WI38 (cell line): Measurements from ENCODE around the gene FAM171A1.
A peak's percentile ranks its signal among the peaks of the same experiment; 100 is the strongest.

Source experiments
- H3K4me3 ChIP-seq: 2 replicates; pipeline ENCODE4 v1.5.1; 2011; ENCODE audit warnings: low read depth, mild to moderate bottlenecking, control low read depth, low read length
- CTCF ChIP-seq: IDR thresholded peaks from 2 replicates; pipeline ENCODE4 v1.5.1; 2012; ENCODE audit warnings: low read depth, mild to moderate bottlenecking, control low read depth, low read length

Gene FAM171A1

GRCh38 chr10:15220445-15220844, 150.6 kb downstream of the FAM171A1 start:
- H3K4me3 ChIP-seq = no peak overlapping the region
- no peak for TF ChIP-seq CTCF

- H3K4me3 ChIP-seq = no peak overlapping the region
- TF ChIP-seq CTCF = no peak
Measured at GRCh38 chr10:15216700-15217099, 154.4 kb downstream of the FAM171A1 start.

DNA sequence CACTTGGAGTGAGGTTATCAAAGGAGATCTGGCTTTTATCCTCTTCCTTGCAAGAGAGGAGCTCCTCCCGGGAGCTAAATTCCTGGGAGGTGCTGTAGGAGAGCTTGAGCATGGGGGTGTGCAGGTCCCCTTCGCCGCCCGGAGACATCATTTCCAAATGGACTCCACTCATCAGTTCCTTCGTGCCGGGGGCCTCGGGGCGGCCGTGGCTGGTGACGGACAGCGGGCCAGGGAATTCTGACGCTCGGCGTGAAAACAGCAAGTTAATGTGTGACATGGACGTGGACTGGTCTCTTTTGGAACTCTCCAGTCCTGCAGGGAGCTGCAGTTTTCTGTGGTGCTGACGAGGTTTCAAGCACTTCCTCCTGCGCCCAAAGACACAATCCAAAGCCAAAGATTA, 156.9 kb downstream of the FAM171A1 start:
- no peak overlapping the region for H3K4me3 ChIP-seq
- TF ChIP-seq CTCF = no peak

DNA sequence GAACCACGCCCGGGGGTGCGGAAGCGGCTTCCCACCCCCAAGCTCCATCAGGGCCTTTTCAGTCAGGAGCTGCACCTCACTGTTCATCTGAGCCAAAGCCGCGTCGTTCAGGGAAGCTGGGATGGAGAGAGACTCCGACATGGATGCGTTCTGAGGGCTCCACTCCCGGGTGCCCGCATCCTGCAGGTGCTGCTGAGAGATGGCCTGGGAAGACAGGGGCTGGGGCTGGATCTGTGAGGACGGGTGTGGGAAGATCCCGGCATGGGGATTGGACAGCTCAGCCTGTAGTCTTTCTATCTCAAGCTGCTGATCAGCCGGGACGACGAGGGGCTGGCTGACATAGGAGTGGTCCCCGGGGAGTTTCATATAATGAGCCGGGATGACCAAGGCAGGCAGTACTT, 157.6 kb downstream of the FAM171A1 start:
- TF ChIP-seq CTCF = no peak
- no peak overlapping the region for H3K4me3 ChIP-seq

DNA sequence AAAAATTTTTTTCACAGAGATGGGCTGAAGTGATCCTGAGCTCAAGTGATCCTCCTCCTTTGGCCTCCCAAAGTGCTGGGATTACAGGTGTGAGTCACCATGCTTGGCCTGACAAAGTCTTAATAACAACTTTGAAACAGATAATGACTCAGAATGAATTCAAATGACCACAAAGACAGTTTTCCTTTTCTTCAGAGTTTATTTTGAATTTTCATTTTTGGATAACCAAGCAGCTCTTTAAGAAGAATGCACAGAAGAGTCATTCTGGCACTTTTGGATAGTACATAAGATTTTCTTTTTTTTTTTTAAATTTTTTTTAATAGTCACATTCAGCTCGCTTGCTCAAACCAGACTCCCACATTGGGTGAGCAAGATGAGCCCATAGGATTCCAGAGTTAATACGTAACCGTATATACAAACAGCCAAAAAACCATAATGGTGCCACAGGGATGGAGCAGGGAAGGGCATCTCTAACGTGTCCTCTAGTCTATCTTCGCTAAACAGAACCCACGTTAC, 159.6 kb downstream of the FAM171A1 start:
- H3K4me3 ChIP-seq = no peak overlapping the region
- no peak for TF ChIP-seq CTCF

- TF ChIP-seq CTCF = no peak
- H3K4me3 ChIP-seq = no peak overlapping the region
Measured at GRCh38 chr10:15210521-15210920, 160.6 kb downstream of the FAM171A1 start.

GRCh38 chr10:15209827-15210509, 161.1 kb downstream of the FAM171A1 start:
- TF ChIP-seq CTCF = peak; percentile 87
- H3K4me3 ChIP-seq = no peak overlapping the region
